Fibroblast of lung (primary cell): ENCODE measurements around the gene KAT8.

Source experiments
- EZH2 ChIP-seq: IDR thresholded peaks from 2 replicates; pipeline ENCODE4 v1.5.1; 2012; ENCODE audit warnings: low read length, control low read depth, mild to moderate bottlenecking; ENCODE audit errors: missing control alignments
- TF ChIP-seq, protein P1 (sequence below), 2 donors: IDR thresholded peaks in 1 of 2; conservative IDR thresholded peaks in 1 of 2; 1 replicate in 1 of 2; 2 replicates in 1 of 2; pipeline ENCODE4 v1.5.1; 2011 to 2012; ENCODE audit warnings: low read length in 2 of 2, control low read depth in 1 of 2, inconsistent platforms in 1 of 2, low read depth in 1 of 2, mild to moderate bottlenecking in 1 of 2

DNA sequence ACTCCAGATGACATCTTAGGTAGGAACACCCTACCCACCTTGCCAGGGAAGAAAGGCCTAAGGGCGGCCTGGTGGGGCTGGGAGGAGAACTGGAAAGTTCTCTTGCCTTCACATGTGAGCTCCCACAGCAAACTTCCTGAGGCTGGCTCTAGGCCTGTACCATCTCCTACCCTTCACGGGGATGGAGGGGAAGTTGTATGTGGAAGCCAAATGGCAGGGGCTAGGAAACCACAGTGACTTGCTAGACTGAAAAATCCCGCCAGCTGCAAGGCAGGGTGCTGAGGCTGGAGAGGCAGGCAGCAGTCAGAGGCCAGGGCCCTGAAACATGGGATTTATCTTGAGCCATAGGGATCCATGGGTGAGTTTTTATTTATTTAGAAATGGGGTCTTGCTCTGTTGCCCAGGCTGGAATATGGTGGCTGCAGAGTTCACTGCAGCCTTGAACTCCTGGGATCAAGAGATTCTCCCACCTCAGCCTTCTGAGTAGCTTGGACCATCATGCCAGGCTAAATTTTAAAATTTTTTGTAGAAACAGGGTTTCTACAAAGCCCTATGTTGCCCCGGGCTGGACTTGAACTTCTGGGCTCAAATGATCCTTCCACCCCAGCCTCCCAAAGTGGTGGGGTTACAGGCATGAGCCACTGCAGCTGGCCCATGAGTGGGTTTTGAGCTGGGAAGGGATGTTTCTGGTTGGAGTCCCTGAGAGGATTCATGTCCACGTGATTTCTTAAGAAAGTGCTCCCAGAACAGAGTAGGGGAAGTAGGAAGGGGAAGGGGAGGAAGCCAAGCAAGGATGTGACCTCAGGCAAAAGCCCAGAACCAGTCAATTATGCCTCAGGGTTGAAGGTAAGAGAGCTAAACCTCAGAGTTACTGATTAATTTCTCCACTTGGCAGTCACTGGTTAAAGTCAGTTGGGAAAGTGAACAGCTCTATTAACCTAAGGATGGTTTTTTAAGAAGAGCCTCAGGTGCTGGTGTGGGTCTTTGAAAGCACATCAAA is 4.0 kb upstream of the KAT8 start:
- TF ChIP-seq, protein P1, sequence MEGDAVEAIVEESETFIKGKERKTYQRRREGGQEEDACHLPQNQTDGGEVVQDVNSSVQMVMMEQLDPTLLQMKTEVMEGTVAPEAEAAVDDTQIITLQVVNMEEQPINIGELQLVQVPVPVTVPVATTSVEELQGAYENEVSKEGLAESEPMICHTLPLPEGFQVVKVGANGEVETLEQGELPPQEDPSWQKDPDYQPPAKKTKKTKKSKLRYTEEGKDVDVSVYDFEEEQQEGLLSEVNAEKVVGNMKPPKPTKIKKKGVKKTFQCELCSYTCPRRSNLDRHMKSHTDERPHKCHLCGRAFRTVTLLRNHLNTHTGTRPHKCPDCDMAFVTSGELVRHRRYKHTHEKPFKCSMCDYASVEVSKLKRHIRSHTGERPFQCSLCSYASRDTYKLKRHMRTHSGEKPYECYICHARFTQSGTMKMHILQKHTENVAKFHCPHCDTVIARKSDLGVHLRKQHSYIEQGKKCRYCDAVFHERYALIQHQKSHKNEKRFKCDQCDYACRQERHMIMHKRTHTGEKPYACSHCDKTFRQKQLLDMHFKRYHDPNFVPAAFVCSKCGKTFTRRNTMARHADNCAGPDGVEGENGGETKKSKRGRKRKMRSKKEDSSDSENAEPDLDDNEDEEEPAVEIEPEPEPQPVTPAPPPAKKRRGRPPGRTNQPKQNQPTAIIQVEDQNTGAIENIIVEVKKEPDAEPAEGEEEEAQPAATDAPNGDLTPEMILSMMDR (conservative IDR thresholded peaks at IDR 0.05 in 1 of 2, IDR thresholded peaks at IDR 0.05 in 1 of 2; ENCODE audit: low read depth in 1 of 2, low read length in 2 of 2): no peak
- no peak for TF ChIP-seq EZH2
